NB4 (cell line): Measurements from ENCODE around the gene ARL8A.

Experiments
- DNase-seq: peaks from one replicate; pipeline ENCODE4 v3.0.0; 2010; ENCODE audit warnings: low read depth
- H3K4me3 ChIP-seq: one replicate; pipeline ENCODE4 v1.5.1; 2011; ENCODE audit warnings: mild to moderate bottlenecking, low read depth, low read length, moderate library complexity
- CTCF ChIP-seq: IDR thresholded peaks from one replicate; pipeline ENCODE4 v1.5.1; 2012; ENCODE audit warnings: low read depth, low read length
- MYC ChIP-seq: IDR thresholded peaks from 2 replicates; pipeline ENCODE4 v1.6.1; 2011; ENCODE audit warnings: low read depth, low read length
- POLR2A ChIP-seq: IDR thresholded peaks from 2 replicates; pipeline ENCODE4 v1.6.1; 2011; ENCODE audit warnings: mild to moderate bottlenecking; ENCODE audit not compliant: insufficient read length; ENCODE audit errors: extremely low read depth
- TF ChIP-seq, protein P1 (sequence below): IDR thresholded peaks from 2 replicates; pipeline ENCODE4 v1.6.1; 2011; ENCODE audit warnings: low read depth, low read length

Gene ARL8A

DNA sequence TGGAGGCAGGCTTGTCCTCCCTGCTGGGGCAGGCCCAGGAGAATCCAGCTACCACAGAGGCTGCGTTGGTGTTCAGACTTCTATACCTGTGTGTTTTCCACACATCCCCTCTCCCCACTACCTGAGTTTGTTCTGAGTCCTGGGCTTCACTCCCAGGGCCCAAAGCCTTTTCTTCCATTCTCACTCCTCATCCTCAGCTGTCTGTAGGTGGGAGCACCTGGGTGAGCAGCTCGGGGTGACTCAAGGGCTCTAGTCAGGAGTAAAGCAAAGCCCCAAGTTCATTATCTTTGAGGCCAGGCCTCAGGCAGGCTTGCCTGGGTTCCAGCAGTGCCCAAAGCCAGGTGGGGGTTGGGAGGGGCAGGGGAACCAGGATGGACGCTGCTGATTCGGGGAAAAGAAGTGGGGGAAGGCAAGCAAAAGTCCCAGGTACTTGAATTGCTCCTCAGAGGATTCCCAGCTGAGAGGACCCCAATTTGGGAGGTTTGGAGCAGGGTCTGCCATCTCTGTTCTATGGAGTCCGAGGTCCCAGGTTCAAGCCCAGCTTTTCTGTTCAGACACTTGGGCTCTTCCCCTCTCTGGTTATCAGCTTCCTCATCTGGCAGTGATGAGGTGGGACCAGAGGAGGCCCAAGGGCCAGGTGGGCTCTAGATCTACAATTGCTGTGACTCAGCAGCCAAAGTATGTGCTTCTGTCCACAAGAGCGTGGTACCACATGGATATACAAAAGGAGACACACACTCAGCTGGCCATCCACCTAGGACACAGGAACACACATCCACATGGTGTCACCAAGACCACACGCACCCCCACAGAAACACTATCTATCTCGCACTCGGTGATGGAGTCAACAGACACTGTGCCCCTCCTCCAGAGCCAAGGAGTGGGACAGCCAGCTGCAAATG lies 21.7 kb upstream of the ARL8A start:
- no peak for TF ChIP-seq MYC
- no peak for TF ChIP-seq POLR2A
- TF ChIP-seq CTCF: no peak
- TF ChIP-seq, protein P1, sequence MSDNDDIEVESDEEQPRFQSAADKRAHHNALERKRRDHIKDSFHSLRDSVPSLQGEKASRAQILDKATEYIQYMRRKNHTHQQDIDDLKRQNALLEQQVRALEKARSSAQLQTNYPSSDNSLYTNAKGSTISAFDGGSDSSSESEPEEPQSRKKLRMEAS: no peak
- no peak for DNase-seq

DNA sequence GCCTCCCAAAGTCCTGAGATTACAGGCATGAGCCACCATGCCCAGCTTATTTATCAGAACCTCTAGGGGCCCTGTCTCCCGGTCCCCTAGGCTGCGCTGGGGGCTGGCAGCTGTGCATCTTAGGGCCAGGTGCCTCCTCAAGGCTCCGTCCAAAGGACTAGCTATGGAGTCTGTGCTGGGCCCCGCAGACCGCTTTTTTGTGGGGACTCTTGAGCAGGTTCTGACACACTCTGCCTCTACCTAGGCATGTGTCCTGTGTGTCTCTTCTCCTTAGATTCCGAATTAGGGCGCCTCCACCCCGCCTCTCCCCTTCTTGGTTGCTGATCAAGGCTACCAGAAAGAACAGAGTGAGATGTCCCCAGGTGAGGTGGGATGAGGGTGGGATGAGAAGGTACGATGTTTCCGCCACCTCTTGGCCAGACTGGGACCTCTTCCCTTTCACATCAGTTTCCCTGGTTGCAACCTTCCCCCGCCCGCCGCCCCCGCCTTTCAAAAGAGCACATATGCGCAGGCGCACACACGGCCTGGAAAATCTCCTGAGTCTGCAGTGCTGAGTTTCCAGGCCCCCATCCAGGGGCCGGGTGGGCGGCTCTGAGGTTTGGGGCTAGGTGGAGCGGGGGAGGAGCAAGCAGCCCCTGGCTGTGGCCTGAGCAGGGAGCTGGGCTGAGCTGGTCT lies 20.9 kb upstream of the ARL8A start:
- TF ChIP-seq, protein P1: no peak
- no peak for TF ChIP-seq POLR2A
- TF ChIP-seq MYC: no peak
- TF ChIP-seq CTCF: no peak
- DNase-seq: peak; percentile 51
- no peak overlapping the region for H3K4me3 ChIP-seq

More for the DNA sequence above, 21.7 kb upstream of the ARL8A start:
- no peak overlapping the region for H3K4me3 ChIP-seq

DNA sequence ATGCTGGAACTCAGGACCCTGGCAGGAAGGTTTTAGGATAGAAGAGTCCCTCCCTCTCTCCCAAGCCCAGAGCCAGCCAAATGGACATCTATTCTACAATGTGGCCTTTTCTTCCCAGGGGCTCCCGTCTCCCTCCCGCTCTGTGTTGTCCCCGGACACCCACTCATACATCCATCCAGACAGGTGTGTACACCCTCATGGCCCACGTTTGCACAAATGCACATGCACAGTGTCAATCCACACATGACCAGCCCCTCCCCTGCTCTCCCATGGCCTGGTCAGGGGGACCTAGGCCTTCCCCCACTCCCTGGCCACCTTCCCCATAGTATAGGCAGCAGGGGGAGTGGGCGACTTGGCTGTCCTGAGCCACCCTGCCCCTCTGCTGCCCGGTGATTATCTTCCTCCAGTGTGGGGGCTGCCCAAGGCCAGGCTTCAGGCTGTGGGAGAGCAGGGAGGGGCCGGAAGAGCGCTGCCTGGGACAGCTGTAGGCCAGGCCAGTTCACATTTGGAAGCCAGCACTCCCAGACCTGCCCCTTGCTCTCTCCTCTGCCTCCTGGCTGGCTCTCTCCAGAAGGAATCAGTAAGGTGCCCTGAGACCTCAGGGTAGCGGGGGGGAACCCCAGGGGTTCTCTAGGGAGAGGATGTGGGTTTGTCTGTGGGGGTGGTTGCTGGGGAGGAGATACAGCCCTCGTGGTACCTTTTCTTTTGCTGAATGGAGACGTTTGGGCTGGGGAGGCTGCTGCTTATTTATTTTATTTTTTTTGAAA lies 19.9 kb upstream of the ARL8A start:
- H3K4me3 ChIP-seq: no peak overlapping the region
- peak; percentile 85 for DNase-seq
- TF ChIP-seq, protein P1: peak; percentile 25; the same call in 1 of the 2 replicates
- TF ChIP-seq CTCF (no peak), MYC (0 out of 2 replicates have a peak, but pooled peaks have one; percentile 29), POLR2A (peak; percentile 15)

- DNase-seq: peak; percentile 29
Observed at GRCh38 chr1:202163281-202164270, 19.0 kb upstream of the ARL8A start.

More at GRCh38 chr1:202163281-202164270, 19.0 kb upstream of the ARL8A start:
- TF ChIP-seq MYC (no peak), POLR2A (no peak), CTCF (no peak)
- TF ChIP-seq, protein P1: no peak
- no peak overlapping the region for H3K4me3 ChIP-seq
